ENCODE data around the gene PREPL. TPM values are rescaled to one million over a fixed set of nuclear protein-coding genes. Genes with fewer than 3 reads are reported as not detected.

PREPL gene
- total RNA-seq (10 to 100 TPM; 44.1 to 66.2 (median 50.0) TPM), polyA plus RNA-seq (10 to 100 TPM; 18.4 to 52.4 (median 19.5) TPM)
- long read RNA-seq, donor 1, full-length matches to known transcripts, result 2 of 7 reads
- long read RNA-seq, donor 1, partial matches to known transcripts, result 4 of 7 reads
- long read RNA-seq, donor 1, other reads (novel, unspliced or antisense), result 1 of 7 reads
- long read RNA-seq, donor 2, full-length matches to known transcripts, result 11 of 30 reads
- long read RNA-seq, donor 2, partial matches to known transcripts, result 12 of 30 reads
- long read RNA-seq, donor 2, other reads (novel, unspliced or antisense), result 7 of 30 reads

GRCh38 chr2:44361330-44362206 lies at the start of gene PREPL, which contains the start of gene CAMKMT:
TSS of gene PREPL (minus strand) at chr2:44361494. CDS start at chr2:44346342, 15,152 bp downstream.
TSS of gene CAMKMT (plus strand) at chr2:44361947.
- Histone ChIP-seq H3K4me1 (peaks cover 29% of the 10 kb centered on the region), H3K27ac (peak within 1 kb of the TSS; percentile 92), H3K36me3 (ENCODE audit: insufficient read depth in 1 of 2, low read depth in 1 of 2) (peaks cover 0 to 2% of the 10 kb centered on the region in 2 donors), H3K4me3 (peak within 1 kb of the TSS; percentile 83), H3K27me3 (ENCODE audit: insufficient read depth in 3 of 3, low read length in 2 of 3) (no peaks in the 10 kb centered on the region), H3K9me3 (no peaks in the 10 kb centered on the region)
- ATAC-seq (peak; percentile 93 to 96 (median 94)), DNase-seq (peak; percentile 98 to 99)
- intact Hi-C loops (cut with DNase I), result loop anchor here in 1 of 2 donors (5.0 kb wide), 1 partner anchor 284 kb away; no protein-coding TSS in a partner anchor
- no peak for TF ChIP-seq CTCF (IDR thresholded peaks at IDR 0.05)
- WGBS, 3 donors, result 0% methylated on average over 37 to 57 of the region's 57 CpGs

- no peaks in the 10 kb centered on the region for H3K9me3 ChIP-seq
- DNase-seq (no peak), ATAC-seq (no peak)
- 75 to 78% (median 76%) methylated on average over 6 of the region's 6 CpGs for WGBS, 3 donors
- H3K4me3 ChIP-seq, result no peak overlapping the region
- H3K27me3 ChIP-seq (ENCODE audit: insufficient read depth in 3 of 3, low read length in 2 of 3), result no peaks in the 10 kb centered on the region
- no peak for TF ChIP-seq CTCF (IDR thresholded peaks at IDR 0.05)
- H3K27ac ChIP-seq, result no peak overlapping the region
- H3K36me3 ChIP-seq (ENCODE audit: insufficient read depth in 1 of 2, low read depth in 1 of 2), result no peaks in the 10 kb centered on the region
- no peaks in the 10 kb centered on the region for H3K4me1 ChIP-seq
- intact Hi-C loops (cut with DNase I), result no loop called here
Measured at GRCh38 chr2:44398243-44398897, 37.1 kb upstream of the PREPL start.

GRCh38 chr2:44397447-44398175 lies 36.3 kb upstream of the PREPL start:
- ATAC-seq, result no peak
- no peak for TF ChIP-seq CTCF (IDR thresholded peaks at IDR 0.05)
- intact Hi-C loops (cut with DNase I), result no loop called here
- no peaks in the 10 kb centered on the region for H3K36me3 ChIP-seq (ENCODE audit: insufficient read depth in 1 of 2, low read depth in 1 of 2)
- H3K9me3 ChIP-seq, result no peaks in the 10 kb centered on the region
- 36 to 50% (median 48%) methylated on average over 7 of the region's 7 CpGs for WGBS, 3 donors
- H3K4me3 ChIP-seq, result no peak overlapping the region
- no peaks in the 10 kb centered on the region for H3K4me1 ChIP-seq
- H3K27me3 ChIP-seq (ENCODE audit: insufficient read depth in 3 of 3, low read length in 2 of 3), result no peaks in the 10 kb centered on the region
- H3K27ac ChIP-seq, result no peak overlapping the region
- no peak for DNase-seq

- H3K4me3 ChIP-seq, result no peak overlapping the region
- no peaks in the 10 kb centered on the region for H3K36me3 ChIP-seq (ENCODE audit: insufficient read depth in 1 of 2, low read depth in 1 of 2)
- ATAC-seq (no peak), DNase-seq (peak in 1 of 2 donors; percentile 24)
- no peak overlapping the region for H3K27ac ChIP-seq
- no peaks in the 10 kb centered on the region for H3K9me3 ChIP-seq
- WGBS, 3 donors, result 66 to 79% (median 73%) methylated on average over 3 of the region's 3 CpGs
- intact Hi-C loops (cut with DNase I), result loop anchor here (5.0 kb wide), 2 partner anchors 85 to 560 kb away; no protein-coding TSS in a partner anchor
- no peaks in the 10 kb centered on the region for H3K27me3 ChIP-seq (ENCODE audit: insufficient read depth in 3 of 3, low read length in 2 of 3)
- peak; percentile 64 for TF ChIP-seq CTCF (IDR thresholded peaks at IDR 0.05)
- no peaks in the 10 kb centered on the region for H3K4me1 ChIP-seq
Measured at GRCh38 chr2:44392338-44392943, 31.1 kb upstream of the PREPL start.

Data from psoas muscle (tissue), 8 donors.